ENCODE data around the gene CHRM2. TPM values are rescaled to one million over a fixed set of nuclear protein-coding genes. Genes with fewer than 3 reads are reported as not detected.

Gene CHRM2
- total RNA-seq, 1 donor from 2014 or later = 1.1 TPM

DNA sequence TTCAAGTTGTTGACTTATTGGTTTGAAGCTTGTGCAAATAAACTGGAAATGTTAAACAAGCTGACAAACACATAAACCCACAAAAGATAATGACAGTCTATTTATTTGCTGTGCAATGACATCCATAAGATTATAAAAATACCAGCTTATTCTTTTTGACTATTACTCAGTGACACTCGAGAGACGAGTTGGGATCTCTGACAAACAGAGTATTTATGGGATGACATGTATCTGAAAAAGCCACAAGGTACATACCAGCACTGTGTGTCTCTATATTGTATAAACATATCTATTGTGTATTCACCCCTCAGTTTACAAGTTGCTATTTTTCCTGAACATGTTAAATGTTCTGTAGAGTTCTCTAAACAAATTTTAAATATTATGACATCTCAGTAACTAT is 88.9 kb downstream of the CHRM2 start:
- no peaks in the 10 kb centered on the region for H3K27me3 ChIP-seq
- no peaks in the 10 kb centered on the region for H3K36me3 ChIP-seq
- no peaks in the 10 kb centered on the region for H3K9me3 ChIP-seq
- H3K4me1 ChIP-seq = no peaks in the 10 kb centered on the region
- H3K4me3 ChIP-seq = no peak overlapping the region
- DNase-seq (no peak), ATAC-seq (no peak)
- TF ChIP-seq, protein P1, sequence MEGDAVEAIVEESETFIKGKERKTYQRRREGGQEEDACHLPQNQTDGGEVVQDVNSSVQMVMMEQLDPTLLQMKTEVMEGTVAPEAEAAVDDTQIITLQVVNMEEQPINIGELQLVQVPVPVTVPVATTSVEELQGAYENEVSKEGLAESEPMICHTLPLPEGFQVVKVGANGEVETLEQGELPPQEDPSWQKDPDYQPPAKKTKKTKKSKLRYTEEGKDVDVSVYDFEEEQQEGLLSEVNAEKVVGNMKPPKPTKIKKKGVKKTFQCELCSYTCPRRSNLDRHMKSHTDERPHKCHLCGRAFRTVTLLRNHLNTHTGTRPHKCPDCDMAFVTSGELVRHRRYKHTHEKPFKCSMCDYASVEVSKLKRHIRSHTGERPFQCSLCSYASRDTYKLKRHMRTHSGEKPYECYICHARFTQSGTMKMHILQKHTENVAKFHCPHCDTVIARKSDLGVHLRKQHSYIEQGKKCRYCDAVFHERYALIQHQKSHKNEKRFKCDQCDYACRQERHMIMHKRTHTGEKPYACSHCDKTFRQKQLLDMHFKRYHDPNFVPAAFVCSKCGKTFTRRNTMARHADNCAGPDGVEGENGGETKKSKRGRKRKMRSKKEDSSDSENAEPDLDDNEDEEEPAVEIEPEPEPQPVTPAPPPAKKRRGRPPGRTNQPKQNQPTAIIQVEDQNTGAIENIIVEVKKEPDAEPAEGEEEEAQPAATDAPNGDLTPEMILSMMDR (IDR thresholded peaks at IDR 0.05) = no peak
- intact Hi-C loops (cut with DNase I) = no loop called here
- H3K27ac ChIP-seq = no peak overlapping the region

DNA sequence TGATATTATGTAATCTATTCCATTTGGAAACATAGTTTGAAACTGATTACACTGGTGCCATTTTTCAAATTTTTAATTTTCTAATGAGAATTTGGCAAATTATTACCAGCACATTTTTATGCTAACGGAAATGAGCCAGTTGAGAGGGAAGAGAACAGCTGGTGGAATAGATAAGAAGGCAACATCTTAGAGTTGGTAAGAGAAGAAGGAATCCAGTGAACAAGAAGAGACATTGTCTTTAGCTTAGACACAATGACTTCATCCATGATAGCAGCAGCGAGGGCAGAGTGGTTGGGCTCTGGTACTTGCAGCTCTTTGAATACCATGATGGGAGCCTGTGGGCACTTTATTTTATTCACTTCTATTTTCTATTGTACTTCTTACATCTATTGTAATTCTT is 89.6 kb downstream of the CHRM2 start:
- Histone ChIP-seq H3K4me3 (no peak overlapping the region), H3K36me3 (no peaks in the 10 kb centered on the region), H3K9me3 (no peaks in the 10 kb centered on the region), H3K4me1 (no peaks in the 10 kb centered on the region), H3K27me3 (no peaks in the 10 kb centered on the region), H3K27ac (no peak overlapping the region)
- no peak for DNase-seq
- TF ChIP-seq, protein P1 (IDR thresholded peaks at IDR 0.05) = no peak
- intact Hi-C loops (cut with DNase I) = no loop called here
- no peak for ATAC-seq

DNA sequence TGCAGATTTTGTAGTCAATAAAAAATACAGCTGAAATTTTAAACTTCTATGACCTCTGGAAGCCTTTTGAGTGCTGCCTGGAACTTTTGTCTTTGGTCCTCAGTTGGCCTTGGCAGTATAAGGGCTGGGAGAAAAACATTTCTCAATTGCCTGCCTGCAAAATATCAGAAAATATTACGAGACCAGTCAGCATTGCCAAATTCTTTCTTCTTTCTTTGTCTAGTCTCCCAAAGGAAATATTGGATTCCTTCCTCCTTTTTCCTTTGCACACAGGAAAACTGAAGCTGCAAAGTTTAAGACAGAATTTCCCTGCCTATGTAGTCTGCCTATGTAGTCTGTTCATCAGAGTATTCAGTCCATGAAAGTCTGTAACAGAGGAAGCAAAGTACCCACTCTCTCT is 95.9 kb downstream of the CHRM2 start:
- Histone ChIP-seq H3K27me3 (no peaks in the 10 kb centered on the region), H3K27ac (no peak overlapping the region), H3K4me3 (no peak overlapping the region), H3K4me1 (no peaks in the 10 kb centered on the region), H3K36me3 (no peaks in the 10 kb centered on the region), H3K9me3 (no peaks in the 10 kb centered on the region)
- intact Hi-C loops (cut with DNase I) = no loop called here
- no peak for ATAC-seq
- DNase-seq = no peak
- TF ChIP-seq, protein P1 (IDR thresholded peaks at IDR 0.05) = no peak

DNA sequence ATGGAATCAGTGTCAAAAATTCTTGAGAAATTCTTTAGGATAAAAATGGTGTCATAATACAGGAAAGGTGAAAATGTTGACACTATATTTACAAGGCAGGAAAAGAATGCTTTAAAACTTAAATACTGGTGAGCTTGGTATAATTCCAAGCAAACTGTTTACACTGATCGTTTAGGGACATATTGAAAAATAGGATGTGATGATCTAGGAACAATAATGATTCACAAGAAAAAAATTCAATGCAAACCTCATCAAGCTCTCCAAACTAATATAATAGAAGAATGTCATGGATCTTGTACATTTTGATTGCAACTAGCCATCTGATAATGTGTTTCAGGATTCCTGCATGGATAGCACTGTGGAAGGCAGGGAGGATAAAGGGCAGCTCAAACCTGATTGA is 98.4 kb downstream of the CHRM2 start:
- no peak for DNase-seq
- intact Hi-C loops (cut with DNase I) = no loop called here
- Histone ChIP-seq H3K9me3 (no peaks in the 10 kb centered on the region), H3K4me1 (no peaks in the 10 kb centered on the region), H3K36me3 (no peaks in the 10 kb centered on the region), H3K4me3 (no peak overlapping the region), H3K27ac (no peak overlapping the region), H3K27me3 (no peaks in the 10 kb centered on the region)
- TF ChIP-seq, protein P1 (IDR thresholded peaks at IDR 0.05) = no peak
- ATAC-seq = no peak

DNA sequence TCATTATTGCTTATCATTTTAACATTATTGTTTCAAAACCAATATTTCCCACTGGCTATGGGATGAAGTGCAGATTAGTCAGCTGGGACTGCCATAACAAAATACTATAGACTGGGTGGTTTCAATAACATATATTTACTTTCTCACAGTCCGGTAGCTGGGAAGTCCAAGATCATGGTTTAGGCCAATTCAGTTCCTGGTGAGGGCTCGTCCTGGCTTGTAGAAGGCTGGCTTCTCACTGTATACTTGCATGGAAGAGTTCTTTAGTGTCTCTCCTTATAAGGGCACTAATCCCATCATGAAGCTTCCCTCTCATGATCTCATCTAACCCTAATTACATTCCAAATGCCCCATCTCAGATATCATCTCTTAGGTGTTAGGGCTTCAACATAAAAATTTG is 101.3 kb downstream of the CHRM2 start:
- intact Hi-C loops (cut with DNase I) = no loop called here
- TF ChIP-seq, protein P1 (IDR thresholded peaks at IDR 0.05) = no peak
- no peak overlapping the region for H3K27ac ChIP-seq
- H3K36me3 ChIP-seq = no peaks in the 10 kb centered on the region
- no peak for DNase-seq
- no peaks in the 10 kb centered on the region for H3K9me3 ChIP-seq
- no peak overlapping the region for H3K4me3 ChIP-seq
- no peak for ATAC-seq
- no peaks in the 10 kb centered on the region for H3K4me1 ChIP-seq
- H3K27me3 ChIP-seq = no peaks in the 10 kb centered on the region

DNA sequence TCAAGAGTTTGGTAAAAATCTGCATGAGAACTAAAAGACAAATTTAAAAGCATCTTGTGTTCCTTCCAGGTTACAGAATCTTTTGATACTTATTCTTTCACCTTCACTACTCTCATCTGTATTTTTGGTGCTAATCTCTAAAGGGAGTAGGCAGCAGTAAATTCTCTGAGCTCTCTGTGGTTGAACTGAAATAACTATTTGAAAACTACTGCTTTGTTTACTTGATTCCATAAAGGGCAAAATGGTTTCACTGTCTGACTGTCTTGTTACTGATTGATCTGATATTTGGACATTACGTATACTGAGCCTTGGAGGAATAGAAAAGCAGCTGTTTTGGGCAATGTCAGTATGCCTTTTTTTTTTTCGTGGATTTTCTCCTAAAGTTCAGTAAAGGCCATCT is 103.3 kb downstream of the CHRM2 start:
- Histone ChIP-seq H3K4me1 (no peaks in the 10 kb centered on the region), H3K36me3 (no peaks in the 10 kb centered on the region), H3K4me3 (no peak overlapping the region), H3K27me3 (no peaks in the 10 kb centered on the region), H3K27ac (no peak overlapping the region), H3K9me3 (no peaks in the 10 kb centered on the region)
- intact Hi-C loops (cut with DNase I) = no loop called here
- ATAC-seq (no peak), DNase-seq (no peak)
- TF ChIP-seq, protein P1 (IDR thresholded peaks at IDR 0.05) = no peak

Data from upper lobe of right lung (tissue), 1 donor.